ENCODE measurements around the gene ACOX3. TPM values are rescaled to one million over a fixed set of nuclear protein-coding genes. Genes with fewer than 3 reads are reported as not detected.

ACOX3 gene
- total and polyA plus RNA-seq, 2 donors (not counting 1 experiment from before 2014, with no cell fraction given), result 6.8 to 23.8 TPM

DNA sequence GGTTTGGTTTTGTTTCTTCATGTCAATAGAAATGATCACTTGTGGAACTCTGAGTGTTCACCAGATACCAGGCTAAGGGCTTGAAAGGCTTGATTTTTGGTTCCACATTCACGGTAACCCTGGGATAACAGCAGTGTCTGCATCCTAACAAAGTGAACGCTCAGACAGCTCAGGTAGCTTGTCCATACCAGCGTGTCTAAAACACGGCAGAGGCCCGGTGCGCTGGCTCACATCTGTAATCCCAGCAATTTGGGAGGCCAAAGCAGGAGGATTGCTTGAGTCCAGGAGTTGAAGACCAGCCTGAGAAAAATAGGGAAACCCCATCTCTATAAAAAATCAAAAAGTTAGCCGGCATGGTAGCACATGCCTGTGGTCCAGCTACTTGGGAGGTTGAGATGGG, 122.0 kb downstream of the ACOX3 start:
- no peak for DNase-seq (ENCODE audit: low read depth in 2 of 2)
- Histone ChIP-seq H3K9ac (ENCODE audit: insufficient read depth, low read length) (no peak overlapping the region), H3K9me3 (ENCODE audit: control insufficient read depth, insufficient read depth, low read depth, low read length) (no peaks in the 10 kb centered on the region), H3K27me3 (ENCODE audit: control insufficient read depth, insufficient read depth, low read length) (no peaks in the 10 kb centered on the region), H3K79me2 (ENCODE audit: control insufficient read depth, insufficient read depth, low read length) (no peaks in the 10 kb centered on the region), H3K4me3 (replicated peaks in 1 of 4; ENCODE audit: control extremely low read depth in 1 of 4, insufficient read depth in 1 of 4, low read depth in 3 of 4, low read length in 4 of 4) (no peak overlapping the region), H3K4me1 (ENCODE audit: control insufficient read depth, extremely low read depth, insufficient read depth, low read length) (peaks cover 22% of the 10 kb centered on the region), H3K36me3 (ENCODE audit: control insufficient read depth, insufficient read depth, low read length) (no peaks in the 10 kb centered on the region), H2AFZ (ENCODE audit: low read length) (no peak overlapping the region), H3K4me2 (ENCODE audit: extremely low read depth, insufficient read depth, low read length) (no peak overlapping the region), H4K20me1 (ENCODE audit: control insufficient read depth, extremely low read depth, insufficient read depth, low read length) (no peaks in the 10 kb centered on the region), H3K27ac (ENCODE audit: insufficient read depth, low read length) (no peak overlapping the region)
- TF ChIP-seq EZH2 (IDR thresholded peaks at IDR 0.05; ENCODE audit: low read length, missing control alignments) (no peak), CTCF (conservative IDR thresholded peaks at IDR 0.05 in 1 of 2, IDR thresholded peaks at IDR 0.05 in 1 of 2; ENCODE audit: low read depth in 1 of 2, low read length in 2 of 2) (no peak)

GRCh38 chr4:8317474-8317873, 123.0 kb downstream of the ACOX3 start:
- Histone ChIP-seq H3K4me1 (ENCODE audit: control insufficient read depth, extremely low read depth, insufficient read depth, low read length) (peaks cover 22% of the 10 kb centered on the region), H3K79me2 (ENCODE audit: control insufficient read depth, insufficient read depth, low read length) (no peaks in the 10 kb centered on the region), H3K27ac (ENCODE audit: insufficient read depth, low read length) (no peak overlapping the region), H3K4me2 (ENCODE audit: extremely low read depth, insufficient read depth, low read length) (no peak overlapping the region), H3K9me3 (ENCODE audit: control insufficient read depth, insufficient read depth, low read depth, low read length) (no peaks in the 10 kb centered on the region), H3K27me3 (ENCODE audit: control insufficient read depth, insufficient read depth, low read length) (no peaks in the 10 kb centered on the region), H2AFZ (ENCODE audit: low read length) (no peak overlapping the region), H3K9ac (ENCODE audit: insufficient read depth, low read length) (no peak overlapping the region), H4K20me1 (ENCODE audit: control insufficient read depth, extremely low read depth, insufficient read depth, low read length) (no peaks in the 10 kb centered on the region), H3K36me3 (ENCODE audit: control insufficient read depth, insufficient read depth, low read length) (no peaks in the 10 kb centered on the region), H3K4me3 (replicated peaks in 1 of 4; ENCODE audit: control extremely low read depth in 1 of 4, insufficient read depth in 1 of 4, low read depth in 3 of 4, low read length in 4 of 4) (no peak overlapping the region)
- DNase-seq (ENCODE audit: low read depth in 2 of 2), result no peak
- no peak for TF ChIP-seq EZH2 (IDR thresholded peaks at IDR 0.05; ENCODE audit: low read length, missing control alignments)
- no peak for TF ChIP-seq CTCF (conservative IDR thresholded peaks at IDR 0.05 in 1 of 2, IDR thresholded peaks at IDR 0.05 in 1 of 2; ENCODE audit: low read depth in 1 of 2, low read length in 2 of 2)

DNA sequence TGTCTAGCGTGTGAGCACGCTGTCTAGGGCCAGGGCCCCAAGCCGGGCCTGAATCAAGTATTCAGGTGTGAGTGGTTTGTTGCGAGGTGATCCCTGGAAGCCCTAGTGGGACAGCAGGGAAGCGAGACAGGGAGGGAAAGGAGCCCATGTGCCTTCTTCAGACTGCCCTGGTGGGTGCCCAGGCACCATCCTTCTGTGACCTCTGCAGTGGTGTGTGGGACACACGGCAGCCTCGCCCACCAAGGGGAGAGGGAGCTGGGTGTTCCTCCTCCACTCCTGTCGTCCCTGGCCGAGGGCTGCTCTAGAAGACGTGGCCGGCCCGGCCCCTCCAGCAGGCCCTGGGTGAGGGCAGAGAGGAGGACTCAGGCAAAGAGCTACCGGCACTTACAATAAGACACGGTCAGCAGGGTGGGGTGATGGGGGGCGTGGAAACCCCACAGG, 123.6 kb downstream of the ACOX3 start:
- Histone ChIP-seq H2AFZ (ENCODE audit: low read length) (no peak overlapping the region), H3K4me1 (ENCODE audit: control insufficient read depth, extremely low read depth, insufficient read depth, low read length) (peaks cover 22% of the 10 kb centered on the region), H3K79me2 (ENCODE audit: control insufficient read depth, insufficient read depth, low read length) (no peaks in the 10 kb centered on the region), H3K36me3 (ENCODE audit: control insufficient read depth, insufficient read depth, low read length) (no peaks in the 10 kb centered on the region), H4K20me1 (ENCODE audit: control insufficient read depth, extremely low read depth, insufficient read depth, low read length) (no peaks in the 10 kb centered on the region), H3K27ac (ENCODE audit: insufficient read depth, low read length) (no peak overlapping the region), H3K9me3 (ENCODE audit: control insufficient read depth, insufficient read depth, low read depth, low read length) (no peaks in the 10 kb centered on the region), H3K4me3 (replicated peaks in 1 of 4; ENCODE audit: control extremely low read depth in 1 of 4, insufficient read depth in 1 of 4, low read depth in 3 of 4, low read length in 4 of 4) (no peak overlapping the region), H3K27me3 (ENCODE audit: control insufficient read depth, insufficient read depth, low read length) (no peaks in the 10 kb centered on the region), H3K4me2 (ENCODE audit: extremely low read depth, insufficient read depth, low read length) (no peak overlapping the region), H3K9ac (ENCODE audit: insufficient read depth, low read length) (no peak overlapping the region)
- TF ChIP-seq CTCF (conservative IDR thresholded peaks at IDR 0.05 in 1 of 2, IDR thresholded peaks at IDR 0.05 in 1 of 2; ENCODE audit: low read depth in 1 of 2, low read length in 2 of 2) (no peak), EZH2 (IDR thresholded peaks at IDR 0.05; ENCODE audit: low read length, missing control alignments) (no peak)
- DNase-seq (ENCODE audit: low read depth in 2 of 2), result no peak

Other genes starting within 250 kb of the ACOX3 start
- 3.9 and 11.6 TPM in 2 replicates for gene SH3TC1, start 241.4 kb downstream of the ACOX3 start, total RNA-seq
- gene SH3TC1, start 241.4 kb downstream of the ACOX3 start, polyA plus RNA-seq, result 0.67 and 3.3 TPM in 2 replicates
- gene HTRA3, start 171.0 kb downstream of the ACOX3 start, total RNA-seq, result 2.6 and 2.8 TPM in 2 replicates
- gene HTRA3, start 171.0 kb downstream of the ACOX3 start, polyA plus RNA-seq, result 1.0 and 3.5 TPM in 2 replicates
- gene TRMT44, start 54 bp upstream of the ACOX3 start, total RNA-seq, result 12.8 and 14.0 TPM in 2 replicates
- 5.5 and 6.5 TPM in 2 replicates for gene TRMT44, start 54 bp upstream of the ACOX3 start, polyA plus RNA-seq
- 0.33 and 1.0 TPM in 2 replicates for gene GPR78, start 139.7 kb upstream of the ACOX3 start, total RNA-seq
- 0.20 TPM in 1 of 2 replicates, not detected in the other for gene GPR78, start 139.7 kb upstream of the ACOX3 start, polyA plus RNA-seq
- gene CPZ, start 152.0 kb upstream of the ACOX3 start, total RNA-seq, result 7.1 and 20.8 TPM in 2 replicates
- gene CPZ, start 152.0 kb upstream of the ACOX3 start, polyA plus RNA-seq, result 1.0 and 24.4 TPM in 2 replicates

All from fibroblast of lung (primary cell).